OCI-LY7 (cell line): ENCODE results near the gene SNAP47. TPM values are rescaled to one million over a fixed set of nuclear protein-coding genes. Genes with fewer than 3 reads are reported as not detected.
"Not testable (repeated sequence)": the region's sequence is repeated elsewhere in the genome, so short reads cannot be mapped to it uniquely, and the experiment has no call there.

ENCODE experiments used
- BruUV-seq: library from RNA; stranded (reverse); fragments of 400-500 nt; replicated peaks from 2 replicates; lab custom pipeline; 2021; lab: Mats Ljungman, UMichigan
- CTCF ChIA-PET: fragments of 300-600 bp; sonication (Branson Sonifier 250); formaldehyde crosslinking; loops from one replicate; lab custom pipeline; 2022; ENCODE audit warnings: antibody characterized with exemption; ENCODE audit not compliant: unreplicated experiment; lab: Charles Lee
- POLR2A ChIA-PET: fragments of 300-600 bp; sonication (Branson Sonifier 250); formaldehyde crosslinking; loops from one replicate; lab custom pipeline; 2022; ENCODE audit warnings: antibody characterized with exemption; lab: Charles Lee
- DNase-seq: peaks from one replicate; pipeline ENCODE4 v3.0.0-alpha.2; 2015; ENCODE audit warnings: low spot score
- H2AFZ ChIP-seq: fragments of 200-600 bp; sonication (generic), shearing (Covaris generic); 2 replicates; pipeline ENCODE4 v1.6.1; 2014; ENCODE audit warnings: mild to moderate bottlenecking, antibody characterized with exemption, low read length, moderate library complexity
- H3K27ac ChIP-seq: fragments of 200-600 bp; sonication (generic); 2 replicates; pipeline ENCODE4 v1.5.1; 2014; ENCODE audit warnings: mixed run types, low read depth, mild to moderate bottlenecking, moderate library complexity, low read length, inconsistent platforms; ENCODE audit not compliant: poor library complexity, severe bottlenecking
- H3K36me3 ChIP-seq: fragments of 200-600 bp; sonication (generic); 2 replicates; pipeline ENCODE4 v1.6.1; 2014; ENCODE audit warnings: mild to moderate bottlenecking, antibody characterized with exemption, low read length, moderate library complexity, mixed read lengths; ENCODE audit not compliant: insufficient read depth
- H3K4me1 ChIP-seq: fragments of 200-600 bp; sonication (generic); 2 replicates; pipeline ENCODE4 v1.5.1; 2014; ENCODE audit warnings: mild to moderate bottlenecking, low read length; ENCODE audit not compliant: insufficient read depth, poor library complexity, severe bottlenecking
- H3K4me2 ChIP-seq: fragments of 200-600 bp; sonication (generic); 2 replicates; pipeline ENCODE4 v1.6.1; 2014; ENCODE audit warnings: mild to moderate bottlenecking, low read length
- H3K4me3 ChIP-seq: fragments of 200-600 bp; sonication (generic); 2 replicates; pipeline ENCODE4 v1.5.1; 2014; ENCODE audit warnings: mild to moderate bottlenecking, low read depth, low read length; ENCODE audit not compliant: poor library complexity, severe bottlenecking
- H3K79me2 ChIP-seq: fragments of 200-600 bp; sonication (generic); 2 replicates; pipeline ENCODE4 v1.6.1; 2016; ENCODE audit warnings: low read depth, mild to moderate bottlenecking, low read length, moderate library complexity, mixed read lengths; ENCODE audit not compliant: insufficient read depth
- H3K9me2 ChIP-seq: fragments of 200-600 bp; sonication (generic); 2 replicates; pipeline ENCODE4 v1.6.1; 2016; ENCODE audit warnings: mild to moderate bottlenecking, low read length, mixed read lengths; ENCODE audit not compliant: insufficient read depth
- H3K9me3 ChIP-seq: fragments of 200-600 bp; sonication (generic); 2 replicates; pipeline ENCODE4 v1.6.1; 2014; ENCODE audit warnings: mild to moderate bottlenecking, mixed run types, low read length, mixed read lengths
- H4K20me1 ChIP-seq: fragments of 200-600 bp; sonication (generic); 2 replicates; pipeline ENCODE4 v1.6.1; 2014; ENCODE audit warnings: mild to moderate bottlenecking, antibody characterized with exemption, low read length, moderate library complexity, mixed read lengths; ENCODE audit not compliant: insufficient read depth
- CTCF ChIP-seq: fragments of 200-600 bp; sonication (generic); conservative IDR thresholded peaks from 2 replicates; pipeline ENCODE4 v1.5.1; 2014; ENCODE audit warnings: mild to moderate bottlenecking, antibody characterized with exemption, low read length, moderate library complexity, mixed read lengths
- EZH2phosphoT487 ChIP-seq: fragments of 200-600 bp; sonication (generic); IDR thresholded peaks from 2 replicates; pipeline ENCODE4 v1.6.1; 2018; ENCODE audit warnings: low read depth, borderline replicate concordance, mild to moderate bottlenecking, mixed run types, antibody characterized with exemption, low read length, moderate library complexity, mixed read lengths
- intact Hi-C: fragments of 100-400 bp; cut with micrococcal nuclease; formaldehyde crosslinking; loops from one replicate; pipeline ENCODE4 v1.10.0; 2022; ENCODE audit not compliant: unreplicated experiment
- total RNA-seq, 2 experiments: library from RNA; depleted of rRNA in 1 of 2; stranded (reverse); fragments of >200 nt in 1 of 2; shearing (Covaris generic) in 1 of 2; gene quantifications; 2 replicates each; pipeline ENCODE4 v1.2.3, GENCODE V29; 2014 to 2022

SNAP47 gene
- total RNA-seq, 2 experiments from 2014 or later, result 29.8 to 44.2 TPM

GRCh38 chr1:227697321-227697864 is 37.8 kb upstream of the SNAP47 start:
- POLR2A ChIA-PET, result no interaction called here
- DNase-seq, result no peak
- CTCF ChIA-PET, result no interaction called here

GRCh38 chr1:227701631-227702030 is 33.6 kb upstream of the SNAP47 start:
- H3K79me2 ChIP-seq, H3K4me1 ChIP-seq, H3K9me3 ChIP-seq, CTCF ChIA-PET, intact Hi-C loops, BruUV-seq, H3K9me2 ChIP-seq, H3K36me3 ChIP-seq, H3K4me2 ChIP-seq, H3K4me3 ChIP-seq, H3K27ac ChIP-seq, H2AFZ ChIP-seq, H4K20me1 ChIP-seq, DNase-seq, POLR2A ChIA-PET: not testable (repeated sequence)

More at GRCh38 chr1:227697321-227697864, 37.8 kb upstream of the SNAP47 start:
- Histone ChIP-seq H3K9me2 (no peaks in the 10 kb centered on the region), H3K4me3 (no peak overlapping the region), H2AFZ (no peak overlapping the region), H4K20me1 (no peaks in the 10 kb centered on the region), H3K9me3 (0 out of 2 replicates have a peak, but pooled peaks cover 5% of the 10 kb centered on the region), H3K79me2 (no peaks in the 10 kb centered on the region), H3K4me2 (no peak overlapping the region), H3K27ac (no peak overlapping the region), H3K4me1 (no peaks in the 10 kb centered on the region), H3K36me3 (no peaks in the 10 kb centered on the region)
- intact Hi-C loops, result loop anchor here (10.0 kb wide), 1 partner anchor 213 kb away; no protein-coding TSS in a partner anchor
- TF ChIP-seq CTCF (no peak), EZH2phosphoT487 (no peak)
- BruUV-seq, result no TSS peak

GRCh38 chr1:227707846-227708245 is 27.4 kb upstream of the SNAP47 start:
- intact Hi-C loops, result no loop called here
- no peaks in the 10 kb centered on the region for H3K9me3 ChIP-seq
- H3K79me2 ChIP-seq, result no peaks in the 10 kb centered on the region
- H3K4me1 ChIP-seq, result no peaks in the 10 kb centered on the region
- H3K9me2 ChIP-seq, result no peaks in the 10 kb centered on the region
- ChIA-PET CTCF (no interaction called here), POLR2A (no interaction called here)
- H3K36me3 ChIP-seq, result no peaks in the 10 kb centered on the region
- no peaks in the 10 kb centered on the region for H4K20me1 ChIP-seq
- no peak for DNase-seq
- no peak overlapping the region for H3K27ac ChIP-seq
- H2AFZ ChIP-seq, result no peak overlapping the region
- H3K4me2 ChIP-seq, result 0 out of 2 replicates have a peak overlapping the region, but pooled peaks have one; percentile 17
- no TSS peak for BruUV-seq
- TF ChIP-seq CTCF, result no peak
- TF ChIP-seq EZH2phosphoT487, result no peak
- H3K4me3 ChIP-seq, result no peak overlapping the region
